Cortex of kidney (tissue), 1 donor: ENCODE measurements around the gene RAD51B.
"Not testable (repeated sequence)": the region's sequence is repeated elsewhere in the genome, so short reads cannot be mapped to it uniquely, and the experiment has no call there.

Experiments used
- DNase-seq: peaks from one replicate; lab custom pipeline; 2025; lab: John Stamatoyannopoulos, UW

Gene RAD51B

GRCh38 chr14:68302938-68303337 lies 483.4 kb downstream of the RAD51B start:
- not testable (repeated sequence) for DNase-seq

DNA sequence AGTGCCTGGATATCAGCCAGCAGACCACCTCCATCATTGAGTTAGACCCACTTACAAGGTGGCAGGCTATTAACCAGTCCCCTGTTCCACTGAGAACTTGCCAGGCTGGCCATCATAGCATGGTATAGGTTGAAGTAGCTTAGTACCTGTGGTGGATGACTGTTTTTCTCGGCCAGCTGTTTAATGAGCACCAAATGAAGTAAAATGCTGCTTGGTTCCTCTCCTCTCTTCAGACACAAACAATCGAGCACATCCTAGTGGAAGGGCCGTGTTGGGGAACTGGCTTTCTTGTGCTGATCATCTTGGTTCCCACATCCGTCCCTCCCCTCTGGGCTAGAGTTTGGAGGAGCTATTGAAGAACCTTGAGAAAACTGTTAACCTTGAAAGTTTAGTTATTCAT lies 486.2 kb downstream of the RAD51B start:
- no peak for DNase-seq

DNA sequence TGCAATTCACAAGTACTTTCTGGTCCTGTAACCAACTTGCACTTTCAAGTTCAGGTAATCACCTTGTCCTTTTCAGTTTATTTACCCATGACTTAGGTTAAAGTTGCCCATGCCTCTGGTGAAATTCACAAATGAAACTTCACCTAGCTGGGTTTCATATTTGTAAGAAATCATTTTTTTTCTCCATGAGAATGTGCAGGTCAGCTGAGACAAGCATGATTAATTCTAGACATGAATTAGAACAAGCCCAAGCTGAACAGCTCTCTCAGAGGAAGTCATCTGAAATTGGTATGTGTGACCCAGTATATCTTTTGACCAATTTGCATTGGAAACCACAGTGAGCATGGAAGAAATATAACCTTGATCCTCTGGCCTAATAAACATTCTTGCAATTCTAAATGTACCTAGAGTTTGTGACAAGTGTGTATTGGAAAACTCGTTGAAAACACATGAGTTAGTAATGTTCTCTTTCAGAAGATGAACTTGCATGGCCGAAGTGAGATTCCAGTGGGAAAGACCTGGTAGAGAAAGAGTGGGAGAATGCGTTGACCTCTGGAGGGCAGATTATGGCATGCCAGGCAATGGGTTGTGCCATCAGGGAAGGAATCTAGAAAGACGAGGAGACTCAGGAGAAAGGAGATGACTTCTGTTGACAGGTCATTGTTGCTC lies 486.8 kb downstream of the RAD51B start:
- DNase-seq, result no peak

DNA sequence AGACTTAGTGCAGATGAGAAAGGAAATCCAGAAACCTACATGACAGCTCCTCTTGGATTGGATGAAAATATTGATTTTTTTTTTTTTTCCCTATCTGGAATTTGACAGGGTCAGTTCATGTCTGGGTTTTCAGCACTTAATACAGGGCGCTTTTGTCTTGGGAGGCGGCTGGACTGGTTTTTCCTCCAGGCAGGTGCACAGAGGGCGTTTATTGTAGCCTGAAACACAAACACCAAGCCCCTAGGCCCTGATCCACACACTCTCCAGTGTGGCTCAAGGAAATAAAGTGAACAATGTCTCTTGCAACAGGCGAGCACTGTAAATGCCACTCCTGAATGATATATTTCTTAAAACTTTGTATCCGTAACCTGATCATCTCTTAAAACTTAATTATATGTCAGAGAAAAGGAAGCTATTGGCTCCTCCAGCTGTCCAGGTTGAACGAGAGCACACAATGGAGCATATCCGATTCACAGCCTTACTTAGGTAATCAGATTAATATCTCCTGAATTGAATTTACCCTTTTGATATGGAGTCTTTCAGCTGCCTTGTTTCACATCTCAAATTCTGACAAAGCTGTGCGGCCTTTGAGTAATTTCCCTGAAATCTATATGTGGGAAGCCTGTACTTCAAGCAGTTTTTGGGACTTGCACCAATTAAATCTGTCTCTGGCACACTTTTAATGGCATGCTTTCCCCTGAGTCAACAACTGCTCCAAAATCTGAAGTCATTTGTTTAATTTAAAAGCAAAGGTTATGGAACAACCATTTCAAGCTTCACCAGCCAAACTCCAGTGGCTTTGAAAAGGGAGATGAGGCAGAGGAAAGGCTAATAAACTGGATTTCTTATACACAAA lies 487.6 kb downstream of the RAD51B start:
- DNase-seq, result no peak

DNA sequence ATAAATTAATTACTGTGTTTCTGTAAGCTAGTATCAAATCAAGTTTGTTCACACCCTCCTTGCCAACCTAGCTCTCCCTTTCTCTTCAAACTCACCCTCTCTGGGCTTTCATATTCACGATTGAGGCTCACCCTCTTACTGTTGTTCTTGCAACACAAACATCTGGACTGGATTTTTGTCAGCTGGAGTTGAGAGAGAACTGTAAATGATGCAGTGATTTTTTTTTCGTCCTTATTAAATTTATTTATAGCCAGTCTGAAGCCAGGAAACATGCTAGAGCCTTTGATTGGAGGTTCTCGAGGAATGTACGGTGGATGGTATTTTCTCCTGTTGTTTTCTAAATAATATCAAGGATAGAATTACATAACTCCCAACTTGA lies 488.2 kb downstream of the RAD51B start:
- no peak for DNase-seq

GRCh38 chr14:68308726-68309520 lies 489.3 kb downstream of the RAD51B start:
- DNase-seq, result no peak

GRCh38 chr14:68309616-68310015 lies 490.0 kb downstream of the RAD51B start:
- no peak for DNase-seq

- no peak for DNase-seq
These were observed 492.7 kb downstream of the RAD51B start for GRCh38 chr14:68312300-68312699.

DNA sequence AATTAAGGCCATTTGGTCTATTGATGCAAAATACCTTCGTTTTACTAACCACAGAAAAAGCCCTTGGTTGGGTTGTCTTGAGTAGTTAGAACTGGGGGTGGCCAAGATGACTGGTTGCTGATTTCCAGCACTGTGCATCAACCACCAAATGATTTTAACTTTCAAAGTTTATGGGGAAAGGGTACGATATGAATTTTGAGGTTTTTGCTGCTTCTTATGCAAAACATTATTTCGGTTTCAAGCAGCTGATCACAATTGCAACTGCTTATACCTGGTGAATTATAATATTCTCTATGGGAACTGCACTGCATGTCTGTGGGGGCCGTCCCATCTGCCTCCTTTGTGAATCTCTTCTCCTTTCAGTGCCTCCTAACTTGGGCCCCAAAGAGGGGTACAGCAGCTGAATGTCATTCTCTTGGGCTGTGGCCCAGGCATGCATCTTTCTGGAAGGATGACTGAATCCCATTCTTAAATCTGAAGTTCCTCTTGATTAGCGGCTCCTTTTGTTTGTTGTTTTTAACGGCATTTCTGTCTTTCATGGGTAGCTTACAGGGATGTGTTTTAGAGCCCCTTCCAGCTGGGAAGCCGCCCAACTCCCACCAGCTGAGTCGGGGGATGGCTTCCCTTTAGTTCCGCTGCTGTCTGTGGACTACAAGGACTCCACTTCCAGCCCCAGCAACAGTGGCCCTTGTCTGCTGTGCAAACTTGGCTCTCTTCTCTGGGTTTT lies 493.5 kb downstream of the RAD51B start:
- DNase-seq, result no peak

- no peak for DNase-seq
These were observed 495.1 kb downstream of the RAD51B start for GRCh38 chr14:68314642-68315041.

DNA sequence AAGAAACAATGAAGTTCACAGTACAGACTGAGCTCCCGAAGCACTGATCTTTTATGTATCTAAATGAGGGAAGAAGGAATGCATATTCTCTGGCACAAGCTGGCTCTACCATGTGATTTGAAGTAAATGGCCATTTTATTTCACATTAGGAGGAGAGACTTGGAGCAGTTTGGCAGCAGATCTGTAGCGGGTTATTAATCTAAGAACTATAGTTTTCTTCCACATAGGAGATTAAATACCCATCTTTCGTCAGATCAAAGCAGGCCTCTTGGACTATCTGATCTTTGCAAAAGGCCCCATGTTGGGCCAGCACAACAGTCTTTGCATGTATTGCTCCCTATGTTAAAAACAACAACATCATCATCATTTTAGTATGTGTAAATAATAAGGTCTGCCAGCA lies 495.5 kb downstream of the RAD51B start:
- DNase-seq, result no peak

DNA sequence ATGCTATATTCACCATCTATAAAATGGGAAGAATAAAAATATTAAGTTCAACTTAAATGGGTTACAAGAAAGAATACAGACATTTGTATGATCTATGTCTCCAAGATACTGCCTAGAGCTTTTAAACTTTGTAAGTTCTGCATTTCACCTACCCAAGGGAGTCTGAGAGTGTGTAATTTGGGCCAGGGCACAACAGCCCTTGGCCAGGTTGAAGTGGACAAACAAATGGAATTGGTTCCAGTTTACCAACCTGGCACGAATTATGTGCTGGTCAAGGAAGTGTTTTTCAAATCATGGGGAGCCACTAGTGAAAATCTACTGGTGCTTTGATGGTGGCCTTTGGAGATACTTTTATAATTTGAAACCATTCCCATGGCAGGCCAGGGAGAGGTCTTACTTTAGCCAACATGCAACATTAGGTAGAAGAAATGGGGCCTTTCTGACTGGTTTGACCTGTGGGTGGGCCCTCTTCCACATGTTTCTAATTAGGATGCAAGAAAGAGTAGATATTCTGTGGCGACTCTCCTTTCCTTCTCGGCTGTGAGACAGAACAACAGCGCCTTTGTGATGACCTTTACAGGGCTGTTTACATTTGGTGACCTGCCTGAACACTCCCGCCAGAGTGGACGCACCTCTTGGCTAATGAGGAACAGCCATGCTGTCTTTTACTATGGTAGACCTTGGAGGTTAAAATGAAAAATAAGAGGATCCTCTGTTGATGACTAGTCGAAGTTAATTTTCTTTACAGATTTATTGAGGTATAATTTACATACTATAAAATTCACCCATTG lies 496.7 kb downstream of the RAD51B start:
- no peak for DNase-seq

GRCh38 chr14:68317239-68317638 lies 497.7 kb downstream of the RAD51B start:
- DNase-seq, result no peak

GRCh38 chr14:68318828-68319227 lies 499.2 kb downstream of the RAD51B start:
- DNase-seq, result no peak

DNA sequence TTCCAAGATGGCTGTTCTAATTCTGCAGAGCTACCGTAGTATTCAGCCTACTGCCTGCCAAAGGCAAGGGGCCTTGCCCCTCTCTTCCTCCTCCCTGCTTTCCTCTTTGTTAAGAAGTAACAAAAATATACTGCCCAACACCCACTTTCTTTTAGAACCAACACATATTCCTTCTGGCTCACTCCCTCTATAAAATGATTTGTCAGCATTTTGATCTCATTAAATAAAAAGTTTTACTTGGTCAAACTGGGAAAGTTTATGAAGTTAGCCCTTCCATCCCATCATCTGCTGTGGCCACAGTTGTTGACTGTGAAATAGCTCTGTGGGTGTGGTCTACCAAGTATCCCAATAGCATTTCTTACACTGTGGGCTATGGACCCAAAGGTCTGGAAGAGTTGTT lies 500.9 kb downstream of the RAD51B start:
- DNase-seq, result no peak

DNA sequence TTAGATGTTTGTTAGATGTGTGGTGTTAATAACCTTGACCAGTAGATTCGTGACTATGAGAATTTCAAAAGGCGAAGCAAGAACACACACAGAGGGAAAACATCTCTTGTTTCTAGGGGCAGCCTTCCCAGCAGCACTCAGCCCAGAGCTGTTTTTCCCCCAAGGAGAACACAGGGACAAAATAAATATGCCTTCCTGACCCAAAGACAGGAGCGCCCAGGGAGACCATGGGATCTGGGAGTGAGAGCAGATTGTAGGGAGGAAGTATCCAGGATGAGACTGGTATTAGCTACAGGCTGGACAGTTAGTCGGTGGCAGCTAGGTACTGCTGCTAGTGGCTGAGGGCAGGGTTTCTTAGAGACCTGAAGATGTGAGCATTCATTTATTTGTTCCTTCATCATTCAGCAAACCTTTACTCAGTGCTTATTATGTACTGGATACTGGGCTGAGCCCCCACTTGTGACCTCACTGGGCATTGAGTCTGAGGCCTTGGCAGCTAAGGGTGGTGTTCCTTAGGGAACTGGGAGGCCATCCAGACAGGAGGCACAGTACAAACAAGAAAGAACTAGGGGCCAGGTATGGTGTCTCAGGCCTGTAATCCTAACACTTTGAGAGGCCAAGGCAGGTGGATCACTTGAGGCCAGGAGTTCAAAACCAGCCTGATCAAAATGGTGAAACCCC lies 503.5 kb downstream of the RAD51B start:
- no peak for DNase-seq

DNA sequence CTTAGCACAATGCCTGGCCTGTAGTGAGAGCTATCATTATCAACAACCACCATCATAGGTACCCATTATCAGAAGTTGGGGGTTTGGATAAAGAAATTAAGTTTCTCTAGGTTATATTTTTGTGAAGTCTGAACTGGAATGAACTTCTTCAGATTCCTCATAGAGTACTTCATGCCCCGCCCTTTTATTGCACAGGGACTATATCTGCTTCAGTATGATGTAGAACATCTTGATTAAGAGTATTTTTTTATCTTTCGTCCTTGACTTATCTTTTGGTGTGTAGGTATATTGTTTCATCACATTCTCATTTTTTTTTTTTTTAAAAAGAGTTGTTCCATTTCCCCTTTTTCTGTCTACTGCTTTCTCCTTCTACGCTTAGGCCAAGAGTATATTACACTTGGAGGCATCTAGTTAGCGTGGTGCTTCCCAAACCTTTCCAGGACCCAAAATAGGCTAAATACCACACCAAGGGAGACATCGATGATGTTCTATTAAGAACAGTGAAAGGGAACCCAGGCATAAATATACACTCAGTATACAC lies 505.8 kb downstream of the RAD51B start:
- no peak for DNase-seq

DNA sequence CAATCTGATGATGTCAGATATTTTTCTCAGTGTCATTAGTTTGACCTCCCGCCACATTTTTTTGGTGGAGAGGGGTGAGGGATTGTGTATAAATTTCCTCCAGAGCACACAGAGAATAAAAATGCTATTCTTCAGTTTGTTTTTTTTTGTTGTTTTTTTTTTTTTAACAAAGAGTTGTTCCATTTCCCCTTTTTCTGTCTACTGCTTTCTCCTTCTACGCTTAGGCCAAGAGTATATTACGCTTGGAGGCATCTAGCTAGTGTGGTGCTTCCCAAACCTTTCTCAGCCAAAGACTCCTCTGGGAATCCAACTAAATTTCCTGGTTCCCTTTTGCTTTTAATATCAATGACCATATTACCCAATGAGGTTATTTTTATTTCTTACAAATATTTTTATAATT lies 507.7 kb downstream of the RAD51B start:
- DNase-seq, result no peak

DNA sequence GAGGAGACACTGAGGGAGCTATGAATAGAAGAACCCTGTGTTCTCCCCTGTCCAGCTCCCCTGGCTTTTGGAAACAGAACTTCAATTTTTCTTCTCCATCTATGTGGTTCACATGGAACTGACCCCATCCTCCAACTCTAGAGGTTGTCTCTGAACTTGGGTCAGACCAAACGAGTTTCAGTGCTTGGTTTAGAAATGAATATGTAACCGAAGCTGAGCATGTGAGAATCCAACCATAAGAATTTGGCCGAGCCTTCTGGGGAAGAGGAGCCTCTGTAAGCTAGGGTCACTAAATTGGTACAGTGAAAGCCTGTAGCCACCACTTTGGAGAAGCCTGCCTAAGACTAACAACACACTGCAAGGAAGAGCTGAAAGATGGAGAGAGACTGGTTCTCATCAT lies 508.9 kb downstream of the RAD51B start:
- DNase-seq, result no peak

DNA sequence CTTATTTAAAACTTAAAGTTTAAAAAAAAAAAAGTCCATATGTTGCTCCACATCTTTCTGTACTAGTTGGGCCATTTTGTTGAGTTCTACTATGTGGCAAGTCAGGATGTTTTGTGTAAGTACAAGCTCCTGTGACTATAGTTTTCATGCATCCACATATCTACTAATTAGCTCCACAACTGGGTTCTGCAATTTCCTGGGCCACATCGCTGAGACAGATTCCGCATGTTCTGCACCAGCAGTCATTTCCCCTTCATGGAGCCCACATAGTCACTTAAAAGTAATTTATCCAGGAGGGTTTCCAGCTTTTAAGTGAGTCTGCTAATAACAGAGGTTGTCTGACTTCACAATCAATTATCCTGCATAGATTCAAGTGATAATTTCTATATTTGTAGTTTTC lies 511.8 kb downstream of the RAD51B start:
- no peak for DNase-seq
